ENCODE measurements around the gene PTPRG. TPM values are rescaled to one million over a fixed set of nuclear protein-coding genes. Genes with fewer than 3 reads are reported as not detected.

Gene PTPRG
- total and polyA plus RNA-seq, 2 experiments from 2014 or later: 24.4 to 131 TPM

GRCh38 chr3:61526308-61526707 is 35.1 kb upstream of the PTPRG start:
- no peaks in the 10 kb centered on the region for H3K9me3 Mint-ChIP-seq
- Histone ChIP-seq H3K79me2 (replicated peaks; ENCODE audit: insufficient read depth) (no peaks in the 10 kb centered on the region), H3F3A (replicated peaks; ENCODE audit: low read depth) (no peaks in the 10 kb centered on the region), H3K4me2 (no peak overlapping the region), H3K4me3 (no peak overlapping the region), H3K27ac (ENCODE audit: low read depth) (no peak overlapping the region), H3K4me1 (ENCODE audit: insufficient read depth) (peaks cover 15% of the 10 kb centered on the region), H4K20me1 (replicated peaks; ENCODE audit: insufficient read depth) (no peaks in the 10 kb centered on the region), H3K9me2 (ENCODE audit: insufficient read depth) (no peaks in the 10 kb centered on the region), H3K27me3 (ENCODE audit: insufficient read depth) (no peaks in the 10 kb centered on the region), H3K36me3 (ENCODE audit: insufficient read depth) (no peaks in the 10 kb centered on the region), H2AFZ (no peak overlapping the region; the same call in 1 of the 2 replicates)
- ATAC-seq (no peak), DNase-seq (ENCODE audit: low spot score) (no peak)
- H3K27me3 Mint-ChIP-seq (ENCODE audit: insufficient read depth, low read depth, poor library complexity): no peaks in the 10 kb centered on the region
- TF ChIP-seq EZH2phosphoT487 (IDR thresholded peaks at IDR 0.05; ENCODE audit: unreplicated experiment) (no peak), EZH2 (IDR thresholded peaks at IDR 0.05; ENCODE audit: low read depth, unreplicated experiment) (no peak), STAT1 (IDR thresholded peaks at IDR 0.05; ENCODE audit: unreplicated experiment) (no peak)
- H3K27ac Mint-ChIP-seq: no peak overlapping the region
- H3K4me3 Mint-ChIP-seq: no peak overlapping the region
- H3K36me3 Mint-ChIP-seq (ENCODE audit: low read depth): no peaks in the 10 kb centered on the region
- H3K4me1 Mint-ChIP-seq: peaks cover 28% of the 10 kb centered on the region

- no peaks in the 10 kb centered on the region for H3K27me3 Mint-ChIP-seq (ENCODE audit: insufficient read depth, low read depth, poor library complexity)
- Histone ChIP-seq H3K9me2 (ENCODE audit: insufficient read depth) (no peaks in the 10 kb centered on the region), H3K79me2 (replicated peaks; ENCODE audit: insufficient read depth) (no peaks in the 10 kb centered on the region), H3K4me1 (ENCODE audit: insufficient read depth) (peaks cover 8% of the 10 kb centered on the region), H3K36me3 (ENCODE audit: insufficient read depth) (no peaks in the 10 kb centered on the region), H2AFZ (no peak overlapping the region), H3K4me2 (no peak overlapping the region), H3F3A (replicated peaks; ENCODE audit: low read depth) (no peaks in the 10 kb centered on the region), H4K20me1 (replicated peaks; ENCODE audit: insufficient read depth) (no peaks in the 10 kb centered on the region), H3K4me3 (no peak overlapping the region), H3K27ac (ENCODE audit: low read depth) (no peak overlapping the region), H3K27me3 (ENCODE audit: insufficient read depth) (no peaks in the 10 kb centered on the region)
- H3K27ac Mint-ChIP-seq: no peak overlapping the region
- peaks cover 29% of the 10 kb centered on the region for H3K4me1 Mint-ChIP-seq
- no peaks in the 10 kb centered on the region for H3K9me3 Mint-ChIP-seq
- DNase-seq (ENCODE audit: low spot score) (no peak), ATAC-seq (no peak)
- H3K36me3 Mint-ChIP-seq (ENCODE audit: low read depth): no peaks in the 10 kb centered on the region
- no peak overlapping the region for H3K4me3 Mint-ChIP-seq
- TF ChIP-seq STAT1 (IDR thresholded peaks at IDR 0.05; ENCODE audit: unreplicated experiment): no peak
- no peak for TF ChIP-seq REST (IDR thresholded peaks at IDR 0.05; ENCODE audit: unreplicated experiment)
- TF ChIP-seq EZH2 (IDR thresholded peaks at IDR 0.05; ENCODE audit: low read depth, unreplicated experiment): no peak
- no peak for TF ChIP-seq JUNB (IDR thresholded peaks at IDR 0.05; ENCODE audit: unreplicated experiment)
- no peak for TF ChIP-seq CTCF (conservative IDR thresholded peaks at IDR 0.05; ENCODE audit: low read depth in 2 of 2)
- TF ChIP-seq ETS1 (IDR thresholded peaks at IDR 0.05): no peak
- no peak for TF ChIP-seq ZNF114 (CRISPR knock-in tag; IDR thresholded peaks at IDR 0.05)
- TF ChIP-seq NANOG (IDR thresholded peaks at IDR 0.05; ENCODE audit: borderline replicate concordance): no peak
- no peak for TF ChIP-seq EZH2phosphoT487 (IDR thresholded peaks at IDR 0.05; ENCODE audit: unreplicated experiment)
- TF ChIP-seq ZNF331 (CRISPR knock-in tag; IDR thresholded peaks at IDR 0.05; ENCODE audit: low read depth): no peak
- TF ChIP-seq CREB1 (CRISPR knock-in tag; IDR thresholded peaks at IDR 0.05; ENCODE audit: low read depth): no peak
- no peak for TF ChIP-seq POLR2AphosphoS5 (IDR thresholded peaks at IDR 0.05; ENCODE audit: low read depth)
These were observed 34.4 kb upstream of the PTPRG start for GRCh38 chr3:61527011-61527410.

Data from GM23338 (cell line).